ENCODE measurements around the gene GBE1. TPM values are rescaled to one million over a fixed set of nuclear protein-coding genes. Genes with fewer than 3 reads are reported as not detected.

The GBE1 gene
- total and polyA plus RNA-seq, 10 of the 15 experiments (the other 5 are each of a cell fraction or from before 2014, with no cell fraction given): 21.4 to 62.2 (median 41.5) TPM

DNA sequence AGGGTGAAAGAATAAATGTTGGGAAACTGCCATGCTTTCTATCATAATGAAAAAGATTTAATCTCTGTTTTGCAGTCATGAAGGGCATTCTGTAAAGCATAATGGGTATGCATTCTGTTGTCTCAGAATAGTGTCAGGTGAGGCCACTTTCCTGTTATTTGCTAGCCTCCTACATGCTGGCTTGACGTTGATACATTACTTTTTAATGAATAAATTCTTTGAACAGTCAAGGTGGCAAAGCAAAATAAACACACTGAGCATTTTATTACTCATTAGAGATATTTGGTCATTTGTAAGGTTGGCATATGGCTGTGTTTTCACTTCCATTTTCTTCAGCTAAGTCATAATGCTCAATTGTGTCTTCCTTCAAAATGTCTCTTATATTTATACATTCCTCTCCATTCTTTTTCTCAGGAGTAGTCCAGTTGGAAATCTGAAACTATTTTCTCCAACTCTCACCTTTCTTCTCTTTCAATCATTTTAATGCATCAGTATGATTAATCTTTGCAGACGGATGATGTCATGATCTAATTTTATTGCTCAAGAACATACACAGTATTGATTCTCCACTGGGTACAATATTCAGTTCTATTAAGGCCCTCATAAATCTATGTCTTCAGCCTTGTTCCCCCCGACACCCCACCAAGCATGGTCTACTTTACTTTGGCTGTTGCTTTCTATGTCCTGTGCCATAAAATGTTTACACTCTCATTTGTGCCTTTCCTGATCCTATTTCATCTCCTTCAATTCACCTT lies 290.7 kb downstream of the GBE1 start (continued):
- TF ChIP-seq BCL3 (IDR thresholded peaks at IDR 0.05; ENCODE audit: borderline replicate concordance, insufficient read depth, low read depth, low read length, poor library complexity, severe bottlenecking) (no peak), RAD21 (IDR thresholded peaks at IDR 0.05; ENCODE audit: insufficient read depth, low read depth, low read length) (no peak), ZSCAN29 (IDR thresholded peaks at IDR 0.05) (no peak), PKNOX1 (IDR thresholded peaks at IDR 0.05) (no peak), ASH2L (IDR thresholded peaks at IDR 0.05; ENCODE audit: borderline replicate concordance, low read depth) (no peak)
- TF ChIP-seq, protein P1, sequence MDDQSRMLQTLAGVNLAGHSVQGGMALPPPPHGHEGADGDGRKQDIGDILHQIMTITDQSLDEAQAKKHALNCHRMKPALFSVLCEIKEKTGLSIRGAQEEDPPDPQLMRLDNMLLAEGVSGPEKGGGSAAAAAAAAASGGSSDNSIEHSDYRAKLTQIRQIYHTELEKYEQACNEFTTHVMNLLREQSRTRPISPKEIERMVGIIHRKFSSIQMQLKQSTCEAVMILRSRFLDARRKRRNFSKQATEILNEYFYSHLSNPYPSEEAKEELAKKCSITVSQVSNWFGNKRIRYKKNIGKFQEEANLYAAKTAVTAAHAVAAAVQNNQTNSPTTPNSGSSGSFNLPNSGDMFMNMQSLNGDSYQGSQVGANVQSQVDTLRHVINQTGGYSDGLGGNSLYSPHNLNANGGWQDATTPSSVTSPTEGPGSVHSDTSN (IDR thresholded peaks at IDR 0.05; ENCODE audit: insufficient replicate concordance, low read depth, low read length): no peak

GRCh38 chr3:81468391-81468790 lies 293.1 kb downstream of the GBE1 start:
- 75% methylated on average over 3 of the region's 3 CpGs for WGBS (ENCODE audit: insufficient coverage, insufficient replicate concordance, low lambda C conversion rate, missing lambda C conversion rate)
- Histone ChIP-seq H3K9me3 (replicated peaks; ENCODE audit: control insufficient read depth, insufficient read depth, low read length) (no peaks in the 10 kb centered on the region), H3K4me2 (ENCODE audit: control insufficient read depth, insufficient read depth) (no peak overlapping the region), H4K20me1 (ENCODE audit: control insufficient read depth, insufficient read depth) (no peaks in the 10 kb centered on the region), H3K36me3 (ENCODE audit: control insufficient read depth in 2 of 2, insufficient read depth in 2 of 2, low read length in 1 of 2) (no peaks in the 10 kb centered on the region), H3K27me3 (replicated peaks in 1 of 2; ENCODE audit: control insufficient read depth in 2 of 2, insufficient read depth in 2 of 2, low read length in 1 of 2) (no peaks in the 10 kb centered on the region), H3K79me2 (ENCODE audit: control insufficient read depth, insufficient read depth, low read length) (no peaks in the 10 kb centered on the region), H2AFZ (ENCODE audit: control insufficient read depth, low read depth, low read length) (no peak overlapping the region), H3K9ac (ENCODE audit: control insufficient read depth, insufficient read depth, low read length) (no peak overlapping the region), H3K4me1 (ENCODE audit: control insufficient read depth, insufficient read depth, low read length) (no peaks in the 10 kb centered on the region), H3K27ac (ENCODE audit: control insufficient read depth, insufficient read depth) (no peak overlapping the region), H3K4me3 (no peak overlapping the region)
- in situ Hi-C loops (cut with MboI): no loop called here
- FAIRE-seq: no peak
- RAD21 ChIA-PET (ENCODE audit: unreplicated experiment): no interaction called here
- no TSS peak for BruUV-seq (replicated peaks)
- no peak for DNase-seq (ENCODE audit: low read depth, low spot score)
- intact Hi-C loops (cut with micrococcal nuclease; ENCODE audit: unreplicated experiment): no loop called here
- ATAC-seq: no peak
- SMC1A ChIA-PET (ENCODE audit: uncharacterized antibody, unreplicated experiment): no interaction called here
- CTCF ChIA-PET: no interaction called here
- POLR2A ChIA-PET: no interaction called here
- TF ChIP-seq CUX1 (IDR thresholded peaks at IDR 0.05; ENCODE audit: insufficient replicate concordance, low read depth, low read length) (no peak), REST (IDR thresholded peaks at IDR 0.05; ENCODE audit: low read depth, low read length) (no peak)
